HEK293 (cell line): ENCODE measurements around the gene FAM221B.

ENCODE experiments used
- CTCF ChIA-PET: fragments of 350-600 bp; formaldehyde crosslinking; extraction: SDS; loops from one replicate; lab custom pipeline; 2021; ENCODE audit warnings: antibody characterized with exemption; lab: Yijun Ruan, JAX
- POLR2A ChIA-PET: fragments of 300-600 bp; formaldehyde crosslinking; extraction: SDS; loops from one replicate; lab custom pipeline; 2020; ENCODE audit warnings: antibody characterized with exemption, inconsistent platforms; lab: Yijun Ruan, JAX
- H3K27ac ChIP-seq: fragments of 200-500 bp; sonication (Bioruptor generic); 2 replicates; pipeline ENCODE4 v1.5.1; 2014; ENCODE audit warnings: low read depth, low read length, control low read depth, inconsistent platforms; ENCODE audit errors: extremely low read depth
- H3K36me3 ChIP-seq, 2 experiments: fragments of 200-500 bp in 1 of 2; sonication (Bioruptor generic) in 1 of 2; 1 replicate in 1 of 2; 2 replicates in 1 of 2; pipeline ENCODE4 v1.5.1; 2014 to 2017; ENCODE audit warnings: inconsistent platforms in 2 of 2, low read length in 2 of 2; ENCODE audit not compliant: control insufficient read depth in 2 of 2, insufficient read depth in 1 of 2
- H3K4me1 ChIP-seq: fragments of 200-500 bp; sonication (Bioruptor generic); 2 replicates; pipeline ENCODE4 v1.5.1; 2014; ENCODE audit warnings: mild to moderate bottlenecking, low read length, inconsistent platforms; ENCODE audit not compliant: control insufficient read depth, insufficient read depth
- H3K4me3 ChIP-seq: 2 replicates; pipeline ENCODE4 v1.5.1; 2011; ENCODE audit warnings: low read depth, mild to moderate bottlenecking, control low read depth, low read length, moderate library complexity
- H3K9me3 ChIP-seq: fragments of 200-500 bp; sonication (Bioruptor generic); 2 replicates; pipeline ENCODE4 v1.5.1; 2014; ENCODE audit warnings: low read depth, low read length, inconsistent platforms; ENCODE audit not compliant: control insufficient read depth, insufficient read depth
- ELK4 ChIP-seq: IDR thresholded peaks from 2 replicates; pipeline ENCODE4 v1.6.1; 2011; ENCODE audit warnings: mild to moderate bottlenecking, low read depth, low read length, borderline replicate concordance
- GLIS1 ChIP-seq: fragments of 450-650 bp; formaldehyde crosslinking; IDR thresholded peaks from 2 replicates; pipeline ENCODE4 v1.5.1; 2016; ENCODE audit warnings: missing biosample characterization, missing genetic modification characterization
- KLF17 ChIP-seq: fragments of 450-650 bp; formaldehyde crosslinking; IDR thresholded peaks from 2 replicates; pipeline ENCODE4 v1.5.1; 2016; ENCODE audit warnings: missing biosample characterization, missing genetic modification characterization
- KLF7 ChIP-seq: fragments of 450-650 bp; formaldehyde crosslinking; IDR thresholded peaks from 2 replicates; pipeline ENCODE4 v1.5.1; 2016; ENCODE audit warnings: missing biosample characterization, missing genetic modification characterization, borderline replicate concordance
- PATZ1 ChIP-seq: fragments of 450-650 bp; formaldehyde crosslinking; IDR thresholded peaks from 2 replicates; pipeline ENCODE4 v1.5.1; 2016; ENCODE audit warnings: missing biosample characterization, missing genetic modification characterization
- PRDM2 ChIP-seq: fragments of 450-650 bp; formaldehyde crosslinking; IDR thresholded peaks from 2 replicates; pipeline ENCODE4 v1.5.1; 2016; ENCODE audit warnings: missing biosample characterization, missing genetic modification characterization, borderline replicate concordance
- YY2 ChIP-seq: fragments of 450-650 bp; formaldehyde crosslinking; IDR thresholded peaks from 2 replicates; pipeline ENCODE4 v1.5.1; 2016; ENCODE audit warnings: missing biosample characterization, missing genetic modification characterization
- ZBTB48 ChIP-seq: fragments of 450-650 bp; formaldehyde crosslinking; IDR thresholded peaks from 2 replicates; pipeline ENCODE4 v1.5.1; 2016; ENCODE audit warnings: missing biosample characterization, missing genetic modification characterization
- ZNF146 ChIP-seq: fragments of 450-650 bp; formaldehyde crosslinking; IDR thresholded peaks from 2 replicates; pipeline ENCODE4 v1.5.1; 2016; ENCODE audit warnings: missing biosample characterization, missing genetic modification characterization
- ZNF174 ChIP-seq: fragments of 450-650 bp; formaldehyde crosslinking; IDR thresholded peaks from 2 replicates; pipeline ENCODE4 v1.5.0; 2017; ENCODE audit warnings: missing biosample characterization, mild to moderate bottlenecking, missing genetic modification characterization
- ZNF214 ChIP-seq: fragments of 450-650 bp; formaldehyde crosslinking; IDR thresholded peaks from 2 replicates; pipeline ENCODE4 v1.5.1; 2017; ENCODE audit warnings: missing biosample characterization, mild to moderate bottlenecking, missing genetic modification characterization, borderline replicate concordance
- ZNF24 ChIP-seq: fragments of 450-650 bp; formaldehyde crosslinking; IDR thresholded peaks from 2 replicates; pipeline ENCODE4 v1.5.1; 2016; ENCODE audit warnings: missing biosample characterization, missing genetic modification characterization
- ZNF26 ChIP-seq: fragments of 450-650 bp; formaldehyde crosslinking; IDR thresholded peaks from 2 replicates; pipeline ENCODE4 v1.5.1; 2016; ENCODE audit warnings: missing biosample characterization, missing genetic modification characterization
- ZNF692 ChIP-seq: fragments of 450-650 bp; formaldehyde crosslinking; IDR thresholded peaks from 2 replicates; pipeline ENCODE4 v1.5.1; 2016; ENCODE audit warnings: missing biosample characterization, missing genetic modification characterization
- ZXDB ChIP-seq: fragments of 450-650 bp; formaldehyde crosslinking; IDR thresholded peaks from 2 replicates; pipeline ENCODE4 v1.5.1; 2016; ENCODE audit warnings: missing biosample characterization, missing genetic modification characterization

Gene FAM221B

GRCh38 chr9:35792024-35792813, 36.3 kb downstream of the FAM221B start:
- H3K36me3 ChIP-seq, result peaks cover 0 to 8% of the 10 kb centered on the region in 2 experiments; a peak in 2 of 3 replicates
- POLR2A ChIA-PET, result no interaction called here
- no peaks in the 10 kb centered on the region for H3K9me3 ChIP-seq
- H3K27ac ChIP-seq, result no peak overlapping the region
- H3K4me1 ChIP-seq, result no peaks in the 10 kb centered on the region
- TF ChIP-seq ZNF692 (tag by site-specific recombination) (no peak), GLIS1 (tag by site-specific recombination) (no peak), ZNF26 (tag by site-specific recombination) (no peak), ZNF174 (tag by site-specific recombination) (no peak), PRDM2 (no peak), ZNF146 (tag by site-specific recombination) (no peak), YY2 (tag by site-specific recombination) (no peak), ZNF24 (tag by site-specific recombination) (no peak), ZNF214 (tag by site-specific recombination) (no peak), ZXDB (tag by site-specific recombination) (no peak), PATZ1 (tag by site-specific recombination) (no peak), KLF17 (tag by site-specific recombination) (no peak), ELK4 (no peak), KLF7 (tag by site-specific recombination) (no peak), ZBTB48 (no peak)
- H3K4me3 ChIP-seq, result no peak overlapping the region
- CTCF ChIA-PET, result interaction anchor here (0.6 to 2.4 kb wide), 3 partner anchors 84 to 218 kb away, joined by 3 to 14 read pairs (median 5); no protein-coding TSS in a partner anchor
